Upper lobe of right lung (tissue), 1 donor: ENCODE results near the gene CCDC88B. TPM values are rescaled to one million over a fixed set of nuclear protein-coding genes. Genes with fewer than 3 reads are reported as not detected.
"Not testable (repeated sequence)": the region's sequence is repeated elsewhere in the genome, so short reads cannot be mapped to it uniquely, and the experiment has no call there.

Experiments
- ATAC-seq: fragments of 200-7000 bp; cut with Tn5 transposase; one replicate; pipeline ENCODE4 v1.9.1; 2020; ENCODE audit warnings: mild to moderate bottlenecking, moderate library complexity
- DNase-seq: peaks from one replicate; pipeline ENCODE4 v3.0.0-alpha.2; 2020
- H3K27ac ChIP-seq: fragments of 200-600 bp; one replicate; pipeline ENCODE4 v1.8.0; 2022
- H3K27me3 ChIP-seq: fragments of 200-600 bp; one replicate; pipeline ENCODE4 v1.8.0; 2022; ENCODE audit warnings: mild to moderate bottlenecking
- H3K36me3 ChIP-seq: fragments of 200-600 bp; one replicate; pipeline ENCODE4 v1.8.0; 2022
- H3K4me1 ChIP-seq: fragments of 200-600 bp; one replicate; pipeline ENCODE4 v1.8.0; 2022
- H3K4me3 ChIP-seq: fragments of 200-600 bp; one replicate; pipeline ENCODE4 v1.8.0; 2022; ENCODE audit warnings: mild to moderate bottlenecking
- H3K9me3 ChIP-seq: fragments of 200-600 bp; one replicate; pipeline ENCODE4 v1.8.0; 2022
- intact Hi-C: fragments of 100-400 bp; cut with DNase I; formaldehyde crosslinking; loops from one replicate; pipeline ENCODE4 v1.11.0; 2022
- total RNA-seq: library from RNA; stranded (reverse); fragmentation: NEBNext Ultra II Directional; extraction: Animal tissue kit (Norgen Biotek cat#: 25700); gene quantifications from one replicate; pipeline ENCODE4 v1.2.1, GENCODE V29; 2021
- TF ChIP-seq, protein P1 (sequence below): fragments of 200-600 bp; IDR thresholded peaks from one replicate; pipeline ENCODE4 v1.8.0; 2022; ENCODE audit warnings: antibody characterized with exemption
- donor health status: DM: no; HTN: yes; CAD: no; lungs with severe emphysema.

The CCDC88B gene
- total RNA-seq, 1 donor from 2014 or later, result 20.7 TPM

DNA sequence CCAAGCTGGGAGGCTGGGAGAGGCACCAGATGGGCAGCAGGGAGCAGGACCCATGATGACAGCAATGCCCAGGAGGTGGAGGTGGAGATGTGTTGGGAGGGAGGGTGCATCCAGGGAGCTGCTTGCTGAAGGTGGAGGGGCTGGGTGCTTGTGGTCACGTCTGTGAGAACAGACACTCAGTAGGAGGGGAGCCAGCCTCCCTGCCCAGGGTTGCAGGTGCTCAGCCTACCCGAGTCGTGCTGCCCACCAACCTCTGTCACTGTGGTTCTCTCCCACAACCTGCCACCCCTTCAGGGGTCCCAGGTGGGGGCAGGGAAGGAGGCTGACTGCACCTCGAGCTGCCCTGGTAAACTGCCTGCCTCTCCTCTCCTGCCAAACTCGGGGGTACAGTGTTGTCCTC is 16.6 kb upstream of the CCDC88B start:
- ATAC-seq, result no peak
- H3K27me3 ChIP-seq, result no peaks in the 10 kb centered on the region
- H3K4me1 ChIP-seq, result peaks cover 12% of the 10 kb centered on the region
- DNase-seq, result peak; percentile 41
- no peak overlapping the region for H3K4me3 ChIP-seq
- H3K9me3 ChIP-seq, result no peaks in the 10 kb centered on the region
- TF ChIP-seq, protein P1, sequence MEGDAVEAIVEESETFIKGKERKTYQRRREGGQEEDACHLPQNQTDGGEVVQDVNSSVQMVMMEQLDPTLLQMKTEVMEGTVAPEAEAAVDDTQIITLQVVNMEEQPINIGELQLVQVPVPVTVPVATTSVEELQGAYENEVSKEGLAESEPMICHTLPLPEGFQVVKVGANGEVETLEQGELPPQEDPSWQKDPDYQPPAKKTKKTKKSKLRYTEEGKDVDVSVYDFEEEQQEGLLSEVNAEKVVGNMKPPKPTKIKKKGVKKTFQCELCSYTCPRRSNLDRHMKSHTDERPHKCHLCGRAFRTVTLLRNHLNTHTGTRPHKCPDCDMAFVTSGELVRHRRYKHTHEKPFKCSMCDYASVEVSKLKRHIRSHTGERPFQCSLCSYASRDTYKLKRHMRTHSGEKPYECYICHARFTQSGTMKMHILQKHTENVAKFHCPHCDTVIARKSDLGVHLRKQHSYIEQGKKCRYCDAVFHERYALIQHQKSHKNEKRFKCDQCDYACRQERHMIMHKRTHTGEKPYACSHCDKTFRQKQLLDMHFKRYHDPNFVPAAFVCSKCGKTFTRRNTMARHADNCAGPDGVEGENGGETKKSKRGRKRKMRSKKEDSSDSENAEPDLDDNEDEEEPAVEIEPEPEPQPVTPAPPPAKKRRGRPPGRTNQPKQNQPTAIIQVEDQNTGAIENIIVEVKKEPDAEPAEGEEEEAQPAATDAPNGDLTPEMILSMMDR, result no peak
- intact Hi-C loops, result no loop called here
- H3K36me3 ChIP-seq, result peaks cover 7% of the 10 kb centered on the region
- H3K27ac ChIP-seq, result no peak overlapping the region

DNA sequence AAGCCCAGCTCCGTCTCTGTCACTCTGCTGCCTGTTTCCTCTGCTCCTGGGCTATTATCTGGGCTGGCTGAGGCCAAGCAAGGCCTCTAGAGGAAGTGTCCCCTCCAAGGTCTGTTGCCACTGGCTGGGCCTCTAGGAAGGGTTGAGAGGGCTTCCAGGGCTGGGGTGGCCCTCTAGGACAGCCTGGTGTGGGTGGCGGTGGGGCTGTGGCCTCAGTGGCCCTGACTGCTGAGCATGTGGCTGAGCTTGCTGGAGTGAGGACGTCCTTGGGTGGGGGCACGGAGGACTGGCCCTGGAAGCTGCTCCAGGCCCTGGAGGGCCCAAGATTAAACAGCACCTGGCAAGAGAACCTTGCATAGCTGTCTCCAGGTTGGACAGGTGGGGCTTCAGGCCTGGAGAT is 16.0 kb upstream of the CCDC88B start:
- H3K27ac ChIP-seq, H3K4me3 ChIP-seq, H3K27me3 ChIP-seq, ATAC-seq, intact Hi-C loops, H3K9me3 ChIP-seq, H3K36me3 ChIP-seq, H3K4me1 ChIP-seq: not testable (repeated sequence)
- peak; percentile 46 for DNase-seq

DNA sequence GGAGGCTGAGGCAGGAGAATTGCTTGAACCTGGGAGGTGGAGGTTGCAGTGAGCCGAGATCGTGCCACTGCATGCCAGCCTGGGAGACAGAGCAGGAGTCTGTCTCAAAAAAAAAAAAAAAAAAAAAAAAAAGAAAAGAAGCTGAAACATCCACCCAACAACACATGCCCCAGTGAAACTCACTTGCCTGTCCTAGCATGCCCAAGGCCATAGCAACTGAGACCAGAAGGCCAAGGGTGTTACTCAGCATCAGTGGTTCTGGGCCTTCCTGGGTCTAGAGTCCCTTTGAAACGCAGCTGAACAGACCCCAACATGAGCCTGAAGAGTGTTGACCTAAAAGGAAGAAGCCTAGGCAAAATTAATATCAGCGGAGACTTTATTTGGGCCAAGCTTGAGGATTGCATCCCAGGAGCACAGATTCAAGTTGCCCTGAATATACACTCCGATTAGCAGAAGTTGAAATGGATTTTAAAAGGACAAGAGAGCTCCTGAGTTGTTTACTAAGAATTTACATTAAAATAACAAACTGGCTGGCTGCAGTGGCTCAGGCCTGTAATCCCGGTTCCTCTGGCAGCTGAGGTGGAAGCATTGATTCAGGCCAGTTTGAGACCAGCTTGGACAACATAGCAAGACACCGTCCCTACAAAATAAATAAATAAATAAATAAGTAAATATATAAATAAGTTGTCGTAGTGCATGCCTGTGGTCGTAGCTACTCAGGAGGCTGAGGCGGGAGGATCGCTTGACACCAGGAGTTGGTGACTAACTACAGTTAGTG is 15.1 kb upstream of the CCDC88B start:
- DNase-seq (no peak), ATAC-seq (no peak)
- Histone ChIP-seq H3K4me3 (no peak overlapping the region), H3K36me3 (peaks cover 7% of the 10 kb centered on the region), H3K4me1 (peaks cover 3% of the 10 kb centered on the region), H3K9me3 (no peaks in the 10 kb centered on the region), H3K27me3 (no peaks in the 10 kb centered on the region), H3K27ac (no peak overlapping the region)
- intact Hi-C loops, result no loop called here
- TF ChIP-seq, protein P1, result no peak

DNA sequence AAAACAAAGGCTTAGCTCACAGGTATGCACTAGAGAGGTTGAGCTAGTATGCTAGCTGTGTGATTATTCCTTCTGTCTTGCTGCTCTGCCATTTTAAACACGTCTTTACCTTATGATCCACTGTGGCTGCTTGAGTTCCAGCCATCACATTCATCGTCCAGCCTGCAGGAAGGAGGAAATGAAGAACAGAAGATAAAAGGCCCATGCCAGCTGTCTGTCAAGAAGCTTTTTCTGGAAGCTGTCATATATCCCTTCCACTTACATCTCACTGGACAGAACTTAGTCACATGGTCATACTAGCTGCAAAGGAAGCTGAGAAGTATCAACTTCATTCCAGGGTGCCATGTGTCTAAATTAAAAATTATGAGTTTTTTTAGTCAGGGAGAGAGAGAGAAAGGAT is 12.6 kb upstream of the CCDC88B start:
- intact Hi-C loops, result no loop called here

DNA sequence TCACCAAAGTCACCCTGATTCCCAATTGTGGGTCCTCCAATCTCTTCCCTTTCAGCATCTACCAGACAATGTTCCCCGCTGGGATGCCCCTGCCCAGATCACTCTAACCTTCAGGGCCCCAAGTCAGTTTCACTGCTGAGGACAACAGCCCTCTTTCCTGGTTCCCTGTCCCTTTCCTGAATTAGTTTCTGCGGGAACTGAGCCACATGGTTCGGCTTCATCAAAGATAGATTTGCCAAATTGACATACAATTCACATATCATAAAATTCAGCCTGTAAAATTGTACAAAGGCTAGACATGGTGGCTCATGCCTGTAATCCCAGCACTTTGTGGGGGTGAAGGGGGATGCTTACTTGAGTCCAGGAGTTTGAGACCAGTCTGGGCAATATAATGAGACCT is 12.0 kb upstream of the CCDC88B start:
- H3K9me3 ChIP-seq, result no peaks in the 10 kb centered on the region
- TF ChIP-seq, protein P1, result no peak
- intact Hi-C loops, result no loop called here
- no peak overlapping the region for H3K27ac ChIP-seq
- DNase-seq, result no peak
- H3K4me3 ChIP-seq, result no peak overlapping the region
- peaks cover 13% of the 10 kb centered on the region for H3K4me1 ChIP-seq
- no peaks in the 10 kb centered on the region for H3K27me3 ChIP-seq
- H3K36me3 ChIP-seq, result no peaks in the 10 kb centered on the region
- no peak for ATAC-seq

More for the DNA sequence above, 12.6 kb upstream of the CCDC88B start:
- TF ChIP-seq, protein P1, result no peak
- no peaks in the 10 kb centered on the region for H3K9me3 ChIP-seq
- no peak overlapping the region for H3K4me3 ChIP-seq
- H3K27ac ChIP-seq, result no peak overlapping the region
- DNase-seq (no peak), ATAC-seq (no peak)
- no peaks in the 10 kb centered on the region for H3K27me3 ChIP-seq
- peaks cover 13% of the 10 kb centered on the region for H3K4me1 ChIP-seq
- H3K36me3 ChIP-seq, result peaks cover 3% of the 10 kb centered on the region

DNA sequence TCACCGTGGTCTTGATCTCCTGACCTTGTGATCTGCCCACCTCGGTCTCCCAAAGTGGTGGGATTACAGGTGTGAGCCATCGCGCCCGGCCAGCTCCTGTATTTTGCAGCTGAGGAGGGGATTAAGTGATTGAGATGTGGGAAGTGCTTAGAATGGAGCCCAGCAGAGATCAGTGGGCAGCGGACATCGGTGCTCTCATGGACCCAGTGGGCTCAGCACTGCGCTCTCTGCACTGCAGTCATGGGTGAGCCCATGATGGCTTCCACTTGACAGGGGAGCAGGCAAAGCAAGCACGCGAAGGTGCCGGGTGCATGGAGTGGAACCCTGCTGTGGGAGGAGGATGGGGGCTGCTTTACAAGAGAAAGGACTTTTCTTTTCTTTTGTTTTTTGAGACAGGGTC is 9.1 kb upstream of the CCDC88B start:
- intact Hi-C loops, result no loop called here
- no peaks in the 10 kb centered on the region for H3K9me3 ChIP-seq
- no peaks in the 10 kb centered on the region for H3K27me3 ChIP-seq
- DNase-seq (peak; percentile 58), ATAC-seq (no peak)
- H3K4me3 ChIP-seq, result no peak overlapping the region
- no peak overlapping the region for H3K27ac ChIP-seq
- H3K36me3 ChIP-seq, result no peaks in the 10 kb centered on the region
- peaks cover 13% of the 10 kb centered on the region for H3K4me1 ChIP-seq
- TF ChIP-seq, protein P1, result no peak
